ENCODE data around the gene UBA1.

Gene UBA1

GRCh38 chrX:47233333-47234113 is 39.9 kb downstream of the UBA1 start:
- peak overlapping the region; percentile 87 for H3K4me3 Mint-ChIP-seq
- H3K27ac Mint-ChIP-seq = peak overlapping the region; percentile 91
- peaks cover 5% of the 10 kb centered on the region for H3K36me3 Mint-ChIP-seq (ENCODE audit: low read depth)
- peak; percentile 88 for DNase-seq
- no peaks in the 10 kb centered on the region for H3K27me3 Mint-ChIP-seq
- H3K9me3 Mint-ChIP-seq = no peaks in the 10 kb centered on the region
- peaks cover 32% of the 10 kb centered on the region for H3K4me1 Mint-ChIP-seq
- peak; percentile 92 for ATAC-seq

GRCh38 chrX:47234583-47234982 is 41.0 kb downstream of the UBA1 start:
- Mint-ChIP-seq H3K27me3 (no peaks in the 10 kb centered on the region), H3K4me1 (peaks cover 32% of the 10 kb centered on the region), H3K9me3 (no peaks in the 10 kb centered on the region), H3K36me3 (ENCODE audit: low read depth) (peaks cover 3% of the 10 kb centered on the region), H3K27ac (peak overlapping the region; percentile 91), H3K4me3 (peak overlapping the region; percentile 87)
- ATAC-seq = no peak
- no peak for DNase-seq

DNA sequence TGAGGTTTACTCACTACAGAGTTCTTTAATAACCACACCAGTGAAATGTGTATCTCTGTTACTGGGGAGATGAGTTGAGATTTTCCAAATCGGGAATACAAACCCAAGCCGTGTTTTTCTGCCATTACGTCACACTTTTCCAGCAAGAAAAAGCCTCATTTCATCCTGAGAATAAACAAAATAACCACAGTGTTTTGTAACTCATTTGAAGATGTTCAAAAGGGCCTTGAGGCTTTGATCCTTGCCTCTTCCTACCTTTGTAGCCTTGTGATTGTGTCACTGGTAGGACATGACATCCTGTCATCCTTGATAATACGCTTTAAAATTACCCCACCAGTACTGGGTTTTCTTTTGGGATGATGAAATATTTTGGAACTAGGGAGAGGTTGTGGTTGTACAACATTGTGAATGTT is 42.1 kb downstream of the UBA1 start:
- Mint-ChIP-seq H3K27ac (peak overlapping the region; percentile 59), H3K9me3 (no peaks in the 10 kb centered on the region), H3K4me1 (peaks cover 32% of the 10 kb centered on the region), H3K4me3 (peak overlapping the region; percentile 61), H3K36me3 (ENCODE audit: low read depth) (peaks cover 8% of the 10 kb centered on the region), H3K27me3 (no peaks in the 10 kb centered on the region)
- DNase-seq (no peak), ATAC-seq (no peak)

DNA sequence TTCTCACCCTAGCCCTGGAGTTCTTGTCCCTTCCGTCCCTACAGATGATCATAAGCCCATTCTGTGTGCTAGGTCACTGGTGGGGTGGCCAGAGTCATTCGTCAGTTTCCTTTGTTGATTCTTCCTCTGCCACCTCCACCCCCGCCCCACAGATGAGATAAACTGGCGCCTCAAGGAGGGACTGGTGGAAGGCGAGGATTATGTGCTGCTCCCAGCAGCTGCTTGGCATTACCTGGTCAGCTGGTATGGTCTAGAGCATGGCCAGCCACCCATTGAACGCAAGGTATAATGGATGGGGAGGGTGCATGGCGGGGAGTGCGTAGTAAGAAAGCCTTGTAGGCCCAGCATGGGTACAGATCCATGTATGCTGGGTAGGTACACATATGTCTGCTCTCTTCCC is 45.6 kb downstream of the UBA1 start:
- ATAC-seq = no peak
- H3K4me1 Mint-ChIP-seq = peaks cover 25% of the 10 kb centered on the region
- H3K4me3 Mint-ChIP-seq = no peak overlapping the region
- no peak for DNase-seq
- H3K36me3 Mint-ChIP-seq (ENCODE audit: low read depth) = peaks cover 10% of the 10 kb centered on the region
- H3K9me3 Mint-ChIP-seq = no peaks in the 10 kb centered on the region
- H3K27me3 Mint-ChIP-seq = no peaks in the 10 kb centered on the region
- H3K27ac Mint-ChIP-seq = peak overlapping the region; percentile 46

DNA sequence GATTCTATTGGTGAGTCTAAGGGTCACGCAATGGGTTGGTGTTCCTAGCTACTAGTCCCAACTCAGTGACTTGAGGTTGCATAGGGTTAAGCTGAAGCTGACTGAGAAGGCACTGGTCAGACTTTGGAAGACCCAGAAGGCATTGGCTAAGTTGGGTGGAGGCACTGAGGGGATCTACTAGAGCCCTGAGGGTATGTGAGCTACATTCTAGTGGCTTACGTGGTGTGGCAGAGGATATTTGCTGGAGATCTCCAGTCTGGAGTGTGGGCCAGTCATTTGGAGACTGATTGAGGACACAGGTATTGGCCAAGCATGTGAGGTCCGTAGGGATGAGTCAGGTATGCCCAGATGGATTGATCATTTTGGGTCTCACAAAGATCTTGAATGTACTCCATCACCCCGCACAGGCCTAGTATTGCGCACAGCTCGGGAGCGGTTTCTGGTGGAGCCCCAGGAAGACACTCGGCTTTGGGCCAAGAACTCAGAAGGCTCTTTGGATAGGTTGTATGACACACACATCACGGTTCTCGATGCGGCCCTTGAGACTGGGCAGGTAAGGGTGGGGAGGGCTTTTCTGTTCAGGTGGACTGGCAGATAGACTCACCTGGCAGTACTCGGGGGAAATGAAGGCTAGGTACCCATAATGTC is 46.4 kb downstream of the UBA1 start:
- H3K9me3 Mint-ChIP-seq = no peaks in the 10 kb centered on the region
- H3K36me3 Mint-ChIP-seq (ENCODE audit: low read depth) = peaks cover 10% of the 10 kb centered on the region
- H3K4me3 Mint-ChIP-seq = no peak overlapping the region
- H3K27ac Mint-ChIP-seq = no peak overlapping the region
- ATAC-seq (no peak), DNase-seq (no peak)
- no peaks in the 10 kb centered on the region for H3K27me3 Mint-ChIP-seq
- H3K4me1 Mint-ChIP-seq = peaks cover 24% of the 10 kb centered on the region

DNA sequence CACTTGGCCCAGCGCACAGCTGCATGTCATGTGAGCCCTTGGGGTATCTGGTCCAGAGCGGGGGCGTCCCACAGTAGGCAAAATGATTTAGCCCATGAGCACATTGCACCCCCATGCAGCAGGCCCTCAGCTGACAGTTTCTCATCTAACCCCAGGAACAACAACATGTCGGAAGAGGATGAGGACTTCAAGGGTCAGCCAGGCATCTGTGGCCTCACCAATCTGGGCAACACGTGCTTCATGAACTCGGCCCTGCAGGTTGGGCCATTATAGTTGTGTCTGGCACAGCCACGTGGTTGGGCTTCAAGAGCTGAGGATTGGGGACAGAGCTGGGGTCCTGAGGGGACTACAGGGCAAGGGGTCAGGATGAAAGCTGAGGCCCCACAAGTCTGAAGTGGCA is 47.0 kb downstream of the UBA1 start:
- H3K27ac Mint-ChIP-seq = no peak overlapping the region
- ATAC-seq = no peak
- H3K9me3 Mint-ChIP-seq = no peaks in the 10 kb centered on the region
- no peak overlapping the region for H3K4me3 Mint-ChIP-seq
- H3K27me3 Mint-ChIP-seq = no peaks in the 10 kb centered on the region
- H3K36me3 Mint-ChIP-seq (ENCODE audit: low read depth) = peaks cover 10% of the 10 kb centered on the region
- no peak for DNase-seq
- peaks cover 18% of the 10 kb centered on the region for H3K4me1 Mint-ChIP-seq

DNA sequence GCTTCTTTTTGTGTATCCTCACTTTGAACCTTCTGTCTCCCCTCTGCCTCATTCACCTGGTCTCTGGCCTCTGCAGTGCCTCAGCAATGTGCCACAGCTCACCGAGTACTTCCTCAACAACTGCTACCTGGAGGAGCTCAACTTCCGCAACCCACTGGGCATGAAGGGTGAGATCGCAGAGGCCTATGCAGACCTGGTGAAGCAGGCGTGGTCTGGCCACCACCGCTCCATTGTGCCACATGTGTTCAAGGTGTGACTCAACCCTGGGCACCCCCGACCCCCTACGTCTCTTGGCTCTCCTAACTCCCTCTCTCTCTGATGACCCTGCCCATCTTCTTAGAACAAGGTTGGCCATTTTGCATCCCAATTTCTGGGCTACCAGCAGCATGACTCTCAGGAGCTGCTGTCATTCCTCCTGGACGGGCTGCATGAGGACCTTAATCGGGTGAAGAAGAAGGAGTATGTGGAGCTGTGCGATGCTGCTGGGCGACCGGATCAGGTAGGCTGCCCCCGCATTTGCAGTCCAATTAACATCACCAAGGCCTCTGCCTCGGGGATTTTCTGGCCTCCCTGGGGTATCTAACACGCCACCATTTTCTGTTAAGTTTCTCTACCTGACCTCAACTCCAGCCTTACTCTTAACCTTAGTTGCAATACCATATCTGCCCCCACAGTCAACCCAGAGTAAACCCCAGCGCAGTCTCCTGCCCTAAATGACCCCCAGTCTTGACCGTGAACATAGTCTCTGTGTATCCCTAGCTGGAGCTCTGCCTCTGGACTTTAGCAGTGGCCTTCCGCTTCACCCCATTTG is 47.8 kb downstream of the UBA1 start:
- no peak overlapping the region for H3K4me3 Mint-ChIP-seq
- peaks cover 13% of the 10 kb centered on the region for H3K4me1 Mint-ChIP-seq
- H3K27me3 Mint-ChIP-seq = no peaks in the 10 kb centered on the region
- no peak overlapping the region for H3K27ac Mint-ChIP-seq
- no peaks in the 10 kb centered on the region for H3K9me3 Mint-ChIP-seq
- ATAC-seq (no peak), DNase-seq (no peak)
- H3K36me3 Mint-ChIP-seq (ENCODE audit: low read depth) = peaks cover 15% of the 10 kb centered on the region

DNA sequence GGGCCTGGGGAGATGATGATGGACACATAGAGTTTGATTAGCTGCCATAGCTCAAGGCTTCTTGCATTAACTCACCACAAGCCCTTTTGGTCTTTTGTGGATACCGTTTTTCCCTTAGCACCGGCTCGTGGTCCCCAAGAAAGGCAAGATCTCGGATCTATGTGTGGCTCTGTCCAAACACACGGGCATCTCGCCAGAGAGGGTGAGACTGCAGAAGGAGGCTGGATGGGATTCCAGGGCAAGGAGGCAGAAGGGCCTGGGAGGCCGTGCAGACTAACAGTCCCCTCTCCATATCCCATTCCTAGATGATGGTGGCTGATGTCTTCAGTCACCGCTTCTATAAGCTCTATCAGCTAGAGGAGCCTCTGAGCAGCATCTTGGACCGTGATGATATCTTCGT is 48.7 kb downstream of the UBA1 start:
- ATAC-seq (no peak), DNase-seq (no peak)
- Mint-ChIP-seq H3K27me3 (no peaks in the 10 kb centered on the region), H3K9me3 (no peaks in the 10 kb centered on the region), H3K4me1 (peaks cover 8% of the 10 kb centered on the region), H3K36me3 (ENCODE audit: low read depth) (peaks cover 17% of the 10 kb centered on the region), H3K27ac (no peak overlapping the region), H3K4me3 (no peak overlapping the region)

- H3K4me3 Mint-ChIP-seq = no peak overlapping the region
- H3K27me3 Mint-ChIP-seq = no peaks in the 10 kb centered on the region
- H3K27ac Mint-ChIP-seq = no peak overlapping the region
- peaks cover 14% of the 10 kb centered on the region for H3K4me1 Mint-ChIP-seq
- peaks cover 22% of the 10 kb centered on the region for H3K36me3 Mint-ChIP-seq (ENCODE audit: low read depth)
- no peaks in the 10 kb centered on the region for H3K9me3 Mint-ChIP-seq
- ATAC-seq (no peak), DNase-seq (no peak)
These were observed 49.7 kb downstream of the UBA1 start for GRCh38 chrX:47243351-47243750.

GRCh38 chrX:47244676-47245075 is 51.0 kb downstream of the UBA1 start:
- H3K36me3 Mint-ChIP-seq (ENCODE audit: low read depth) = peaks cover 21% of the 10 kb centered on the region
- H3K4me3 Mint-ChIP-seq = no peak overlapping the region
- ATAC-seq (no peak), DNase-seq (no peak)
- peaks cover 18% of the 10 kb centered on the region for H3K4me1 Mint-ChIP-seq
- H3K27ac Mint-ChIP-seq = no peak overlapping the region
- H3K27me3 Mint-ChIP-seq = no peaks in the 10 kb centered on the region
- H3K9me3 Mint-ChIP-seq = no peaks in the 10 kb centered on the region

- no peak overlapping the region for H3K27ac Mint-ChIP-seq
- peaks cover 18% of the 10 kb centered on the region for H3K4me1 Mint-ChIP-seq
- H3K27me3 Mint-ChIP-seq = no peaks in the 10 kb centered on the region
- H3K4me3 Mint-ChIP-seq = no peak overlapping the region
- H3K36me3 Mint-ChIP-seq (ENCODE audit: low read depth) = peaks cover 17% of the 10 kb centered on the region
- no peak for DNase-seq
- ATAC-seq = no peak
- H3K9me3 Mint-ChIP-seq = no peaks in the 10 kb centered on the region
These were observed 51.5 kb downstream of the UBA1 start for GRCh38 chrX:47245156-47245555.

GRCh38 chrX:47247206-47247998 is 53.8 kb downstream of the UBA1 start:
- peak overlapping the region; percentile 62 for H3K27ac Mint-ChIP-seq
- peaks cover 15% of the 10 kb centered on the region for H3K36me3 Mint-ChIP-seq (ENCODE audit: low read depth)
- ATAC-seq = peak; percentile 61
- no peak for DNase-seq
- H3K9me3 Mint-ChIP-seq = no peaks in the 10 kb centered on the region
- no peak overlapping the region for H3K4me3 Mint-ChIP-seq
- no peaks in the 10 kb centered on the region for H3K27me3 Mint-ChIP-seq
- peaks cover 18% of the 10 kb centered on the region for H3K4me1 Mint-ChIP-seq

DNA sequence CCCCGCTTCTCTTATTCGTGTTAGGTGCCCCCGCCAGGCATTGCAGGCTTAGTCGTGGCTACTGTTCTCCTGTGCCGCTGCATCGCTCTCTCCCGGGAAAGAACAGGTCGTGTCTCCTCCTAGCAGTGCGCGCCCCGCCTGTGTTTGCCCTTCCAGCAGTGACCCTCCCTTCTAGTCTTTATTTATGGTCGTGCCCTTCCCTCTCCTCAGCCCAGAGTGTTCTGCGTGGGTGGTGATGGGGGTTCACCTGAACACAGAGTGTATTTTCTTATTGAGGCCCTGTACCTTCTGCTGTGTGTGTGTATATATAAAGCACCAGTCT is 54.3 kb downstream of the UBA1 start:
- H3K27me3 Mint-ChIP-seq = no peaks in the 10 kb centered on the region
- no peak for DNase-seq
- H3K36me3 Mint-ChIP-seq (ENCODE audit: low read depth) = peaks cover 15% of the 10 kb centered on the region
- H3K9me3 Mint-ChIP-seq = no peaks in the 10 kb centered on the region
- H3K4me3 Mint-ChIP-seq = no peak overlapping the region
- no peak for ATAC-seq
- H3K4me1 Mint-ChIP-seq = peaks cover 18% of the 10 kb centered on the region
- H3K27ac Mint-ChIP-seq = peak overlapping the region; percentile 62

GRCh38 chrX:47248576-47248975 is 54.9 kb downstream of the UBA1 start:
- Mint-ChIP-seq H3K36me3 (ENCODE audit: low read depth) (peaks cover 15% of the 10 kb centered on the region), H3K9me3 (no peaks in the 10 kb centered on the region), H3K4me1 (peaks cover 18% of the 10 kb centered on the region), H3K27ac (no peak overlapping the region), H3K4me3 (no peak overlapping the region), H3K27me3 (no peaks in the 10 kb centered on the region)
- no peak for DNase-seq
- no peak for ATAC-seq

Data from activated naive CD8-positive, alpha-beta T cell treated with anti-CD3 and anti-CD28 coated beads, Interleukin-2, amount 50 U/mL, for 24 hours (primary cell).